RWPE1 (cell line): ENCODE results near the gene PRSS21.

Experiments used
- CTCF ChIA-PET: fragments of 350-600 bp; sonication (Branson Sonifier 250); formaldehyde crosslinking; extraction: SDS; loops from one replicate; lab custom pipeline; 2021; lab: Yijun Ruan, JAX
- POLR2A ChIA-PET: fragments of 400-600 bp; formaldehyde crosslinking; extraction: SDS; loops from one replicate; lab custom pipeline; 2020; ENCODE audit warnings: antibody characterized with exemption; ENCODE audit not compliant: low non-redundant PET; lab: Yijun Ruan, JAX
- DNase-seq: peaks from one replicate; pipeline ENCODE4 v3.0.0; 2012; ENCODE audit warnings: low spot score
- H3K27ac ChIP-seq: fragments of 450-650 bp; 2 replicates; pipeline ENCODE4 v1.5.1; 2017
- CTCF ChIP-seq: fragments of 450-650 bp; conservative IDR thresholded peaks from 2 replicates; pipeline ENCODE4 v1.5.1; 2017; ENCODE audit warnings: low read depth, mild to moderate bottlenecking

The PRSS21 gene

GRCh38 chr16:2770057-2770951 lies 46.7 kb upstream of the PRSS21 start:
- no peak for TF ChIP-seq CTCF
- no peak for DNase-seq
- peak overlapping the region; percentile 93 for H3K27ac ChIP-seq
- CTCF ChIA-PET, result interaction anchor here (0.6 to 2.2 kb wide), 3 partner anchors 52 to 396 kb away, joined by 3 to 9 read pairs (median 9); no protein-coding TSS in a partner anchor
- POLR2A ChIA-PET, result no interaction called here

GRCh38 chr16:2771496-2772402 lies 45.3 kb upstream of the PRSS21 start:
- POLR2A ChIA-PET, result no interaction called here
- peak overlapping the region; percentile 93 for H3K27ac ChIP-seq
- TF ChIP-seq CTCF, result no peak

GRCh38 chr16:2773188-2773968 lies 43.7 kb upstream of the PRSS21 start:
- DNase-seq, result no peak
- CTCF ChIA-PET, result interaction anchor here (0.6 kb wide), 2 partner anchors 66 to 222 kb away, joined by 3 to 4 read pairs; no protein-coding TSS in a partner anchor
- POLR2A ChIA-PET, result no interaction called here
- H3K27ac ChIP-seq, result peak overlapping the region; percentile 93
- TF ChIP-seq CTCF, result no peak

More at GRCh38 chr16:2771496-2772402, 45.3 kb upstream of the PRSS21 start:
- no peak for DNase-seq
- CTCF ChIA-PET, result interaction anchor here (0.7 to 1.2 kb wide), 2 partner anchors 109 to 190 kb away, joined by 3 to 4 read pairs; no protein-coding TSS in a partner anchor

- POLR2A ChIA-PET, result no interaction called here
- CTCF ChIA-PET, result interaction anchor here (0.6 kb wide), 3 partner anchors 152 to 257 kb away, joined by 3 to 4 read pairs (median 3); no protein-coding TSS in a partner anchor
- no peak for DNase-seq
- no peak for TF ChIP-seq CTCF
- H3K27ac ChIP-seq, result peak overlapping the region; percentile 93
These were observed 42.7 kb upstream of the PRSS21 start for GRCh38 chr16:2774161-2774891.

- POLR2A ChIA-PET, result no interaction called here
- peak overlapping the region; percentile 93 for H3K27ac ChIP-seq
- CTCF ChIA-PET, result no interaction called here
- TF ChIP-seq CTCF, result no peak
- no peak for DNase-seq
These were observed 41.8 kb upstream of the PRSS21 start for GRCh38 chr16:2775131-2775716.
